Breast epithelium (tissue), 3 donors: Measurements from ENCODE around the gene TRIO.

Experiments used
- CTCF ChIP-seq, 3 donors: fragments of 450-650 bp; IDR thresholded peaks; one replicate each; pipeline ENCODE4 v1.5.1; 2016 to 2017; ENCODE audit warnings: antibody characterized with exemption in 3 of 3, mild to moderate bottlenecking in 3 of 3, moderate library complexity in 3 of 3
- POLR2A ChIP-seq: fragments of 450-650 bp; IDR thresholded peaks from one replicate; pipeline ENCODE4 v1.6.1; 2016; ENCODE audit warnings: antibody characterized with exemption, mild to moderate bottlenecking, moderate library complexity
- POLR2AphosphoS5 ChIP-seq, 3 donors: sonication (generic); formaldehyde crosslinking; IDR thresholded peaks; one replicate each; pipeline ENCODE4 v1.6.1; 2017; ENCODE audit warnings: antibody characterized with exemption in 3 of 3

GRCh38 chr5:14226554-14226953, 83.4 kb downstream of the TRIO start:
- TF ChIP-seq CTCF (IDR thresholded peaks at IDR 0.05) (no peak), POLR2A (no peak), POLR2AphosphoS5 (IDR thresholded peaks at IDR 0.05) (no peak)
